ENCODE results near the gene ARHGEF4. TPM values are rescaled to one million over a fixed set of nuclear protein-coding genes. Genes with fewer than 3 reads are reported as not detected.

The ARHGEF4 gene
- polyA plus RNA-seq, 3 donors: 0.05 TPM; not detected in 2

- Histone ChIP-seq H3K27me3 (ENCODE audit: control insufficient read depth in 2 of 2, insufficient read depth in 2 of 2, low read length in 2 of 2) (no peaks in the 10 kb centered on the region), H3K9me3 (replicated peaks in 1 of 2; ENCODE audit: control insufficient read depth in 1 of 2, insufficient read depth in 1 of 2, low read length in 2 of 2) (no peaks in the 10 kb centered on the region), H3K4me2 (replicated peaks; ENCODE audit: extremely low read depth, low read length, poor library complexity, severe bottlenecking) (no peak overlapping the region), H3K79me2 (ENCODE audit: insufficient read depth, low read length) (no peaks in the 10 kb centered on the region), H3K9ac (ENCODE audit: insufficient read depth, low read length, poor library complexity, severe bottlenecking) (no peak overlapping the region), H3K27ac (ENCODE audit: low read depth in 1 of 2, low read length in 2 of 2) (no peak overlapping the region), H3K4me1 (ENCODE audit: control insufficient read depth in 1 of 2, insufficient read depth in 2 of 2, low read length in 2 of 2) (peaks cover 4 to 21% of the 10 kb centered on the region in 2 donors), H2AFZ (ENCODE audit: insufficient read depth, low read depth, low read length, poor library complexity, severe bottlenecking) (no peak overlapping the region), H4K20me1 (ENCODE audit: insufficient read depth, low read length) (no peaks in the 10 kb centered on the region), H3K4me3 (replicated peaks in 1 of 3; ENCODE audit: low read depth in 2 of 3, low read length in 3 of 3) (no peak overlapping the region), H3K36me3 (replicated peaks in 1 of 2; ENCODE audit: control insufficient read depth in 1 of 2, insufficient read depth in 2 of 2, low read length in 2 of 2) (no peaks in the 10 kb centered on the region)
- Mint-ChIP-seq H3K4me1 (peaks cover 10% of the 10 kb centered on the region), H3K27ac (no peak overlapping the region), H3K27me3 (ENCODE audit: low read depth in 3 of 3) (peaks cover 6 to 12% (median 12%) of the 10 kb centered on the region in 3 donors), H3K36me3 (no peaks in the 10 kb centered on the region), H3K9me3 (peaks cover 0 to 4% (median 0%) of the 10 kb centered on the region in 7 donors), H3K4me3 (no peak overlapping the region)
- no peak for TF ChIP-seq CTCF (IDR thresholded peaks at IDR 0.05)
- intact Hi-C loops (cut with micrococcal nuclease): no loop called here
- peak in 1 of 3 donors; percentile 8 for DNase-seq
- 92% methylated on average over 4 of the region's 5 CpGs for WGBS (ENCODE audit: insufficient coverage)
Measured at GRCh38 chr2:130890941-130891669, 54.4 kb downstream of the ARHGEF4 start.

GRCh38 chr2:130891966-130892365 is 55.3 kb downstream of the ARHGEF4 start:
- H3K4me2 ChIP-seq (replicated peaks; ENCODE audit: extremely low read depth, low read length, poor library complexity, severe bottlenecking): no peak overlapping the region
- TF ChIP-seq CTCF (IDR thresholded peaks at IDR 0.05): no peak
- no peaks in the 10 kb centered on the region for H3K36me3 ChIP-seq (replicated peaks in 1 of 2; ENCODE audit: control insufficient read depth in 1 of 2, insufficient read depth in 2 of 2, low read length in 2 of 2)
- Mint-ChIP-seq H3K27me3 (ENCODE audit: low read depth in 3 of 3) (peaks cover 8 to 12% (median 9%) of the 10 kb centered on the region in 3 donors), H3K27ac (no peak overlapping the region), H3K4me1 (peaks cover 10% of the 10 kb centered on the region), H3K4me3 (no peak overlapping the region), H3K36me3 (no peaks in the 10 kb centered on the region), H3K9me3 (peaks cover 0 to 8% (median 0%) of the 10 kb centered on the region in 7 donors)
- no peak overlapping the region for H2AFZ ChIP-seq (ENCODE audit: insufficient read depth, low read depth, low read length, poor library complexity, severe bottlenecking)
- no peaks in the 10 kb centered on the region for H3K27me3 ChIP-seq (ENCODE audit: control insufficient read depth in 2 of 2, insufficient read depth in 2 of 2, low read length in 2 of 2)
- 77% methylated on average over 3 of the region's 4 CpGs for WGBS (ENCODE audit: insufficient coverage)
- peaks cover 4 to 21% of the 10 kb centered on the region in 2 donors for H3K4me1 ChIP-seq (ENCODE audit: control insufficient read depth in 1 of 2, insufficient read depth in 2 of 2, low read length in 2 of 2)
- no peaks in the 10 kb centered on the region for H3K9me3 ChIP-seq (replicated peaks in 1 of 2; ENCODE audit: control insufficient read depth in 1 of 2, insufficient read depth in 1 of 2, low read length in 2 of 2)
- no peak overlapping the region for H3K9ac ChIP-seq (ENCODE audit: insufficient read depth, low read length, poor library complexity, severe bottlenecking)
- intact Hi-C loops (cut with micrococcal nuclease): no loop called here
- no peak overlapping the region for H3K4me3 ChIP-seq (replicated peaks in 1 of 3; ENCODE audit: low read depth in 2 of 3, low read length in 3 of 3)
- H3K79me2 ChIP-seq (ENCODE audit: insufficient read depth, low read length): no peaks in the 10 kb centered on the region
- no peak overlapping the region for H3K27ac ChIP-seq (ENCODE audit: low read depth in 1 of 2, low read length in 2 of 2)
- no peaks in the 10 kb centered on the region for H4K20me1 ChIP-seq (ENCODE audit: insufficient read depth, low read length)
- DNase-seq: no peak

Data from CD14-positive monocyte (primary cell).